NB4 (cell line): ENCODE measurements around the gene SGSH.
"Not testable (repeated sequence)": the region's sequence is repeated elsewhere in the genome, so short reads cannot be mapped to it uniquely, and the experiment has no call there.

ENCODE experiments used
- CTCF ChIP-seq: IDR thresholded peaks from one replicate; pipeline ENCODE4 v1.5.1; 2012; ENCODE audit warnings: low read depth, low read length
- MAX ChIP-seq: IDR thresholded peaks from 2 replicates; pipeline ENCODE4 v1.6.1; 2011; ENCODE audit warnings: low read depth, low read length
- POLR2A ChIP-seq: IDR thresholded peaks from 2 replicates; pipeline ENCODE4 v1.6.1; 2011; ENCODE audit warnings: mild to moderate bottlenecking; ENCODE audit not compliant: insufficient read length; ENCODE audit errors: extremely low read depth

- TF ChIP-seq CTCF, POLR2A, MAX: not testable (repeated sequence)
Measured at GRCh38 chr17:80244448-80244847, 24.3 kb upstream of the SGSH start.
